HepG2 (cell line): ENCODE data around the gene RBBP8NL. TPM values are rescaled to one million over a fixed set of nuclear protein-coding genes. Genes with fewer than 3 reads are reported as not detected.

Source experiments
- BCL6 ChIP-seq: IDR thresholded peaks from 2 replicates; pipeline ENCODE4 v1.6.1; 2016; ENCODE audit warnings: missing genetic modification reagents, missing compliant biosample characterization
- EEA1 ChIP-seq: sonication (generic); formaldehyde crosslinking; IDR thresholded peaks from 2 replicates; pipeline ENCODE4 v1.5.1; 2020; ENCODE audit warnings: mild to moderate bottlenecking, missing genetic modification reagents, borderline replicate concordance
- ELF3 ChIP-seq: IDR thresholded peaks from 2 replicates; pipeline ENCODE4 v1.6.1; 2016; ENCODE audit warnings: missing genetic modification reagents, missing compliant biosample characterization
- GATAD2A ChIP-seq: IDR thresholded peaks from 2 replicates; pipeline ENCODE4 v1.6.1; 2016
- HNRNPL ChIP-seq: fragments of 200-400 bp; formaldehyde crosslinking; IDR thresholded peaks from 2 replicates; pipeline ENCODE4 v1.6.1; 2017; ENCODE audit warnings: mild to moderate bottlenecking, low read depth, low read length
- IKZF1 ChIP-seq: fragments of 450-650 bp; IDR thresholded peaks from 2 replicates; pipeline ENCODE4 v1.7.1; 2016
- IKZF4 ChIP-seq: sonication (generic); formaldehyde crosslinking; IDR thresholded peaks from 2 replicates; pipeline ENCODE4 v1.5.1; 2020; ENCODE audit warnings: borderline replicate concordance, mild to moderate bottlenecking, low read depth, missing genetic modification reagents; ENCODE audit errors: not compliant biosample characterization
- IRF2 ChIP-seq: IDR thresholded peaks from 2 replicates; pipeline ENCODE4 v1.6.1; 2018; ENCODE audit warnings: missing genetic modification reagents, missing compliant biosample characterization
- MAX ChIP-seq: IDR thresholded peaks from 2 replicates; pipeline ENCODE4 v1.6.1; 2012; ENCODE audit warnings: inconsistent platforms
- MED13 ChIP-seq: sonication (generic); formaldehyde crosslinking; IDR thresholded peaks from 2 replicates; pipeline ENCODE4 v1.5.0; 2020; ENCODE audit warnings: missing genetic modification reagents
- MED8 ChIP-seq: sonication (generic); formaldehyde crosslinking; IDR thresholded peaks from 2 replicates; pipeline ENCODE4 v1.8.1; 2023; ENCODE audit warnings: mild to moderate bottlenecking, missing genetic modification reagents; ENCODE audit not compliant: insufficient replicate concordance
- NR1H2 ChIP-seq: sonication (generic); formaldehyde crosslinking; IDR thresholded peaks from 2 replicates; pipeline ENCODE4 v1.8.1; 2022; ENCODE audit warnings: low read depth, missing genetic modification reagents, borderline replicate concordance
- NR2C2 ChIP-seq: sonication (generic); formaldehyde crosslinking; IDR thresholded peaks from 2 replicates; pipeline ENCODE4 v1.4.0; 2020; ENCODE audit warnings: missing genetic modification reagents, mild to moderate bottlenecking, moderate library complexity, borderline replicate concordance
- POGZ ChIP-seq: sonication (generic); formaldehyde crosslinking; IDR thresholded peaks from 2 replicates; pipeline ENCODE4 v1.4.0; 2020; ENCODE audit warnings: mild to moderate bottlenecking, missing genetic modification reagents
- SP2 ChIP-seq: sonication (generic); formaldehyde crosslinking; IDR thresholded peaks from 2 replicates; pipeline ENCODE4 v1.5.1; 2020; ENCODE audit warnings: mild to moderate bottlenecking, missing genetic modification reagents
- TCF12 ChIP-seq, 2 experiments: fragments of 450-650 bp in 1 of 2; sonication (generic) in 1 of 2; formaldehyde crosslinking in 1 of 2; IDR thresholded peaks; 2 replicates each; pipeline versions ENCODE4 v1.6.1 to v1.8.0; 2017 to 2022; ENCODE audit warnings: antibody characterized with exemption in 1 of 2, mild to moderate bottlenecking in 1 of 2, missing genetic modification reagents in 1 of 2, moderate library complexity in 1 of 2
- UBTF ChIP-seq: sonication (generic); formaldehyde crosslinking; IDR thresholded peaks from 2 replicates; pipeline ENCODE4 v1.4.0; 2020; ENCODE audit warnings: mild to moderate bottlenecking, missing genetic modification reagents
- XRCC5 ChIP-seq: fragments of 200-400 bp; formaldehyde crosslinking; optimal IDR thresholded peaks from 2 replicates; pipeline ENCODE3; 2017; ENCODE audit warnings: mild to moderate bottlenecking, low read length
- ZNF513 ChIP-seq: sonication (generic); formaldehyde crosslinking; conservative IDR thresholded peaks from 2 replicates; pipeline ENCODE4 v1.5.0; 2020; ENCODE audit warnings: missing genetic modification reagents
- ZNF530 ChIP-seq: sonication (generic); formaldehyde crosslinking; IDR thresholded peaks from 2 replicates; pipeline ENCODE4 v1.5.0; 2020; ENCODE audit warnings: low read depth, mild to moderate bottlenecking, missing genetic modification reagents
- ZNF547 ChIP-seq: sonication (generic); formaldehyde crosslinking; IDR thresholded peaks from 2 replicates; pipeline ENCODE4 v1.5.1; 2020; ENCODE audit warnings: mild to moderate bottlenecking, missing genetic modification reagents
- polyA plus RNA-seq, 8 experiments: library from polyadenylated mRNA; depleted of rRNA in 3 of 8; stranded (reverse) in 7 of 8; unstranded in 1 of 8; fragments of >200 nt; fragmentation: Illumina TruSeq in 4 of 8; extraction: Trizol in 4 of 8; gene quantifications; 2 replicates each; pipeline versions ENCODE4 v1.2.1 to v1.2.3, GENCODE V29; 2011 to 2016; ENCODE audit warnings: low read depth in 4 of 8, missing spikeins in 1 of 8, mixed read lengths in 1 of 8; ENCODE audit not compliant: insufficient read depth in 1 of 8
- total RNA-seq, 5 experiments: library from RNA; depleted of rRNA; stranded (reverse); fragments of >200 nt; fragmentation: Illumina TruSeq; extraction: Trizol; gene quantifications; 2 replicates each; pipeline ENCODE4 v1.2.3, GENCODE V29; 2016; ENCODE audit warnings: low read depth in 1 of 5
- TF ChIP-seq, protein P1 (sequence below): sonication (generic); formaldehyde crosslinking; conservative IDR thresholded peaks from 2 replicates; pipeline ENCODE4 v1.8.1; 2023; ENCODE audit warnings: missing genetic modification reagents

RBBP8NL gene
- total and polyA plus RNA-seq, 2 of the 13 experiments (the other 11 are each of a cell fraction or from before 2014, with no cell fraction given) = 0.69 to 0.86 TPM

- 0 out of 2 replicates have a peak, but pooled peaks have one; percentile 12 for TF ChIP-seq GATAD2A (CRISPR knock-in tag)
- TF ChIP-seq ELF3 (CRISPR knock-in tag) = 0 out of 2 replicates have a peak, but pooled peaks have one; percentile 11
- TF ChIP-seq XRCC5 = no peak
- no peak for TF ChIP-seq ZNF530 (CRISPR knock-in tag)
- no peak; the same call in 1 of the 2 replicates for TF ChIP-seq HNRNPL
- TF ChIP-seq IRF2 (CRISPR knock-in tag) = 0 out of 2 replicates have a peak, but pooled peaks have one; percentile 29
- peak; percentile 44; the same call in 1 of the 2 replicates for TF ChIP-seq MAX
- peak; percentile 37 for TF ChIP-seq UBTF
- 0 out of 2 replicates have a peak, but pooled peaks have one; percentile 52 for TF ChIP-seq NR1H2 (CRISPR knock-in tag)
- no peak for TF ChIP-seq SP2 (CRISPR knock-in tag)
- TF ChIP-seq, protein P1, sequence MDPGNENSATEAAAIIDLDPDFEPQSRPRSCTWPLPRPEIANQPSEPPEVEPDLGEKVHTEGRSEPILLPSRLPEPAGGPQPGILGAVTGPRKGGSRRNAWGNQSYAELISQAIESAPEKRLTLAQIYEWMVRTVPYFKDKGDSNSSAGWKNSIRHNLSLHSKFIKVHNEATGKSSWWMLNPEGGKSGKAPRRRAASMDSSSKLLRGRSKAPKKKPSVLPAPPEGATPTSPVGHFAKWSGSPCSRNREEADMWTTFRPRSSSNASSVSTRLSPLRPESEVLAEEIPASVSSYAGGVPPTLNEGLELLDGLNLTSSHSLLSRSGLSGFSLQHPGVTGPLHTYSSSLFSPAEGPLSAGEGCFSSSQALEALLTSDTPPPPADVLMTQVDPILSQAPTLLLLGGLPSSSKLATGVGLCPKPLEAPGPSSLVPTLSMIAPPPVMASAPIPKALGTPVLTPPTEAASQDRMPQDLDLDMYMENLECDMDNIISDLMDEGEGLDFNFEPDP (CRISPR knock-in tag) = no peak
- 0 out of 2 replicates have a peak, but pooled peaks have one; percentile 14 for TF ChIP-seq BCL6
- TF ChIP-seq IKZF1 = no peak
- peak; percentile 39 for TF ChIP-seq IKZF4
- TF ChIP-seq MED8 (CRISPR knock-in tag) = no peak
- no peak for TF ChIP-seq EEA1 (CRISPR knock-in tag)
- no peak for TF ChIP-seq NR2C2 (CRISPR knock-in tag)
- 0 out of 2 replicates have a peak, but pooled peaks have one; percentile 16 for TF ChIP-seq POGZ (CRISPR knock-in tag)
- TF ChIP-seq TCF12 (IDR thresholded peaks at IDR 0.05) = no peak
- no peak for TF ChIP-seq TCF12 (CRISPR knock-in tag; IDR thresholded peaks at IDR 0.05)
- TF ChIP-seq ZNF513 (CRISPR knock-in tag) = no peak
- no peak for TF ChIP-seq ZNF547 (CRISPR knock-in tag)
- TF ChIP-seq MED13 (CRISPR knock-in tag) = no peak
These were observed 52.8 kb downstream of the RBBP8NL start (continued) for GRCh38 chr20:62374331-62375152.
